ENCODE measurements around the gene TBC1D10B.

The TBC1D10B gene

DNA sequence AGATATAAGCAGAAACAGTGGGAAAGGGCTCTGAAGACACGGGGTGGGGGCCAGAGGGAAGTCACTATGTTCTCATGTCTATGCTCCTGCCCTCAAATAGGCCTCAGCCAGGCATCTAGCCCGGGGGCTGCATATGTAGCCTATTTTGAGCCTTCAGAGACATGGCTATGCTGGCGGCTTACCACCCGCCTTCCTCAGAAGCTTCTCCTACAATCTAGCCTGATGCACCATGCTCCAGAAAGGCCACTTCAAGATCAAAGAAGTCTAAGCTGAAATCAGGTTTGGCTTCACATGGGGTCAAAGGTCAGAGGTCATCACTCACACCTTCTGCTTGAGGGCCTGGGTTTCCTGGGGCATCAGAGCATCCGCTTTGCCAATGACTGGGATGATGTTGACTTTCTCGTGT lies 10.5 kb upstream of the TBC1D10B start:
- no peak overlapping the region for H3K4me3 ChIP-seq (ENCODE audit: low read length)
- no peak for DNase-seq (ENCODE audit: low read depth)

DNA sequence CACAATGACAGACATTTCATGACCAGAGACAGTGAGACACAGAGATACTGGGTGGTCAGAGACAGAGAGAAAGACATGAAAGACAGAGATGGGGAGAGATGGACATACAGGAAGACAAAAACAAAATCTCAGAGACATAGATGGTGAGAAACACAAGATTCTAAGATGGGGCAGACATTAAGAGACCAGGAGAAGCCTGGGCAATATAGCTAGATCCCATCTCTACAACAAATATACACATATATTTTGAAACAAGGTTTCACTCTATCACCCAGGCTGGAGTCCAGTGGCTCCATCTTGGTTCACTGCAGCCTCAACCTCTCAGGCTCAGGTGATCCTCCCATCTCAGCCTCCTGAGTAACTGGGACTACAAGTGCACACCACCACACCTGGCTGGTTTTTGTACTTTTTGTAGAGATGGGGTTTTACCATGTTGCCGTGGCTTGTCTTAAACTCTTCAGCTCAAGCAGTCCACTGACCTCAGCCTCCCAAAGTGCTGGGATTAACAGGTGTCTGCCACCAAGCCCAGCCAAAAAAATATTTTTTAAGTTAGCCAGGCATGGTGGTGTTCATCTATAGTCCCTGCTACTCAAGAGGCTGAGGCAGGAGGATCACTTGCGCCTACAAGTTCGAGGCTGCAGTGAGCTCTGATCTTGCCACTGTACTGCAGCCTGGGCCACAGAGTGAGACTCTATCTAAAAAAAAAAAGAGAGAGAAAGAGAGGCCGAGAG lies 9.9 kb upstream of the TBC1D10B start:
- TF ChIP-seq, protein P1, sequence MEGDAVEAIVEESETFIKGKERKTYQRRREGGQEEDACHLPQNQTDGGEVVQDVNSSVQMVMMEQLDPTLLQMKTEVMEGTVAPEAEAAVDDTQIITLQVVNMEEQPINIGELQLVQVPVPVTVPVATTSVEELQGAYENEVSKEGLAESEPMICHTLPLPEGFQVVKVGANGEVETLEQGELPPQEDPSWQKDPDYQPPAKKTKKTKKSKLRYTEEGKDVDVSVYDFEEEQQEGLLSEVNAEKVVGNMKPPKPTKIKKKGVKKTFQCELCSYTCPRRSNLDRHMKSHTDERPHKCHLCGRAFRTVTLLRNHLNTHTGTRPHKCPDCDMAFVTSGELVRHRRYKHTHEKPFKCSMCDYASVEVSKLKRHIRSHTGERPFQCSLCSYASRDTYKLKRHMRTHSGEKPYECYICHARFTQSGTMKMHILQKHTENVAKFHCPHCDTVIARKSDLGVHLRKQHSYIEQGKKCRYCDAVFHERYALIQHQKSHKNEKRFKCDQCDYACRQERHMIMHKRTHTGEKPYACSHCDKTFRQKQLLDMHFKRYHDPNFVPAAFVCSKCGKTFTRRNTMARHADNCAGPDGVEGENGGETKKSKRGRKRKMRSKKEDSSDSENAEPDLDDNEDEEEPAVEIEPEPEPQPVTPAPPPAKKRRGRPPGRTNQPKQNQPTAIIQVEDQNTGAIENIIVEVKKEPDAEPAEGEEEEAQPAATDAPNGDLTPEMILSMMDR (IDR thresholded peaks at IDR 0.05; ENCODE audit: insufficient read depth, low read depth, low read length, missing control alignments) = no peak
- no peak overlapping the region for H3K4me3 ChIP-seq (ENCODE audit: low read length)
- no peak for DNase-seq (ENCODE audit: low read depth)

More for the DNA sequence above, 10.5 kb upstream of the TBC1D10B start:
- TF ChIP-seq, protein P1 (IDR thresholded peaks at IDR 0.05; ENCODE audit: insufficient read depth, low read depth, low read length, missing control alignments) = no peak

DNA sequence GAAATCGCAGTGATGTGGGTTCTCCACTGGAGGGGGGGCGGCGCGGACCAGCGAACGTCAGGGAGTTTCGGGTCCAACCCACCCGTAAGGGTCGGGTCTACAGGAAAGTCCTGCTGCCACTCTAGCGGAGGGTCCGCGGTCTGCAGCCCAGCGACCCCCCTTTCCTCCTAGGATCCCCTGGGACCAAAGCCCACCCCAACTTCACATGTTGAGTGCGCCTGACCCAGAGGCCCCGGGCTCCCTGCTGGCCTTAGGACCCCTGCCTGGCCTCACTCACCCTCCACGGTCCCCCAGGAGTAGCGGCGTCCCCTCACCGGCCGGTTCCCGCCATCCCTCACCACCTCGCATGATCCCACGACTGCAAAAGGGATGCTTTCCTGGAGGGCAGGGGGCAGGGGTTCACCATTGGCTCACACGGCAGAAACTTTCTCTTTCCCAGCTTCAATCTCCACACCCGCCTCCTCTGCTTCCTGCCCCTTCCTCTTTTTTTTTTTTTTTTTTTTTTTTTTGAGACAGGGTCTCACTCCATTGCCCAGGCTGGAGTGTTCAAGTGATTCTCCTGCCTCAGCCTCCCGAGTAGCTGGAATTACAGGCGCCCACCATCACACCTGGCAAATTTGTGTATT lies 9.0 kb upstream of the TBC1D10B start:
- TF ChIP-seq, protein P1 (IDR thresholded peaks at IDR 0.05; ENCODE audit: insufficient read depth, low read depth, low read length, missing control alignments) = no peak
- H3K4me3 ChIP-seq (ENCODE audit: low read length) = peak overlapping the region; percentile 70
- DNase-seq (ENCODE audit: low read depth) = no peak

DNA sequence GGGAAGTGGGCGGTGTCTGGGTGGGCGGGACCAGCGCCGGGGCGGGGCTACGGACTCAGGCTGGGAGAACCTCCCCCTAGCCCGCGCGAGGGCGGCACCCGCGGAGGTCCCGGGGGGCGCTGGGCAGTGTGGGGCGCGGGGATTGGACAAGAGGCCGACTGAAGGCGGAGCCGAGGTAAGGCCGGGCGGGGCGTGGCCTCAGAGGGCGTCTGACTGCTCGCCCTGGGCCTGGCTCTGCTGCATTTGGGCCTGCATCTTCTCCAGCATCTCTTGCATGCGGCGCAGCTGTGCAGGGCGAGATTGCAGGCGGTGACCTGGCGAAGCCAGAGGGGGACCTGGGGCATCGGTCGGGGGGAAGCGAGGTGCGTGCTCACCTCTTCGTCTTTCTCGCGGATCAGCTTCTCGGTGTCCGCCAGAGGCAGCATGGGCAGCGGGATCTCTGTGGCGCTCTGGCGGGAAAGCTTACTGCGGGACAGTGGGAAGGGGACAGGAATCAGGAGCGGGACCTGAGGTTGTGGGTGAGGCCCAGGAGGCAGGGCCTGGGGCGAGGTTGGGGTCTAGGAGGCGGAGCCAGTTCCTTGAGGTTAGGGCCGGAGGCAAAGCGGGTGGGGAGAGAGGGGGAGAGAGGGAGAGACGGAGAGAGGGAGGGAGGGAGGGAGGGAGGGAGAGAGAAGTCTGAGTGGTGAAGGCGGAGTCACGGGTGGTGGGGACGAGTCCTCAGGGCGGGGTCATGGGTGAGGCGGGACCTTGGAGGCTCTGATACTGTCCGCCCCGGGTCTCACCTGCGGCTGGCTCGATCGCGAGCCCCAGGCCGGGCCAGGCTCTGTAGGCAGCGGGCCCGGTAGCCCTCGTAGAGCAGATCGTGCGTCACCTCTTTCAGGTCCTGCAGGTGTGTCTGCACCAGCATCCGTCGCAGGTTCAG lies 8.2 kb upstream of the TBC1D10B start:
- DNase-seq (ENCODE audit: low read depth) = peak; percentile 99
- H3K4me3 ChIP-seq (ENCODE audit: low read length) = peak overlapping the region; percentile 70
- TF ChIP-seq, protein P1 (IDR thresholded peaks at IDR 0.05; ENCODE audit: insufficient read depth, low read depth, low read length, missing control alignments) = peak; percentile 35

DNA sequence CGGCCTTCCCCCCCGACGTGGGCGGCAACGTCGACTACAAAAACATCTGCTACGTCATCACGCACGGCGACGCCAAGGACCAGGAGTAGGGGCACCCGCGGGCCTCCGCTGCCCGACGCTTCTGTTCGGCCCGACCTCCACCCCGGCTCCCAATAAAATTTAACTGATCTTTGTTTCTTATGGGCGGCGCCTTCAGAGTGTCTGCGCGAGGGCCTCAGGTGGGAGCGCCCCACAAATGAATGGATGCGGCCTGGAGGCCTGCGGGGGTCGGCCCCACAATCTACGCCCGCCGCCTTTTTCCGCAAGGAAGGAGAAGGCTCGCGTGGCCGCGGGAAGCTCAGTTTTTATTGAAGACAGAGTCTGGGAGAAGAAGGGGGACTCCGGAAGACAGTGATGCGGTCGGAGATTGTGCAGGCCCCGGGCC lies 7.5 kb upstream of the TBC1D10B start:
- TF ChIP-seq, protein P1 (IDR thresholded peaks at IDR 0.05; ENCODE audit: insufficient read depth, low read depth, low read length, missing control alignments) = no peak
- DNase-seq (ENCODE audit: low read depth) = peak; percentile 78
- peak overlapping the region; percentile 70 for H3K4me3 ChIP-seq (ENCODE audit: low read length)

DNA sequence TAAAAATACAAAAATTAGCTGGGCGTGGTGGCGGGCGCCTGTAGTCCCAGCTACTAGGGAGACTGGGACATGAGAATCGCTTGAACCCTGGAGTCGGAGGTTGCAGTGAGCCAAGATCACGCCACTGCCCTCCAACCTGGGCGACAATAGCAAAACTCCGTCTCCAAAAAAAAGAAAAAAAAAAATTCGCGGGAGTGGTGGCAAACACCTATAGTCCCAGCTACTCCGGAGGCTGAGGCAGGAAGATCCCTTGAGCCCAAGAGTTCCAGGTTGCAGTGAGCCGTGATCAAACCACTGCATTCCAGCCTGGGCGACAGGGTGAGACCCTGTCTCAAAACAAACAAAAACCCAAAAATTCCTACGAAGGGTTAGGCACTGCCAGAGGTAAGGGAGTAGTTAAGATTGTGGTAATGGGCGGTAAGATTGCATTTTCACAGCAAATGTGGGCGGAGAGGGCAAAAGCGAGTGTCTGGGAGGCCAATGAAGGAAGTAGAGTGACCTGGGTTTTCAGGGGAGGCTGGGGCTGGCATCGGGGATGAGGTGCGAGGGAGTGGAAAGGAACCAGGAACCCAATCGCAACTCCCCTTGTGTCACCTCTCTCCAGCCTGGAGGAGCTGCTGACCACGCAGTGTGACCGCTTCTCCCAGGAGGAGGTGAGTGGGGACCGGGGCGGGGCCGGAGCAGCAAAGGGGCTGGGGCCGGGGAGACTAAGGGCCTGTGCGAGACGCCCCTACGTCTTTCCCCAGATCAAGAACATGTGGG lies 6.9 kb upstream of the TBC1D10B start:
- TF ChIP-seq, protein P1 (IDR thresholded peaks at IDR 0.05; ENCODE audit: insufficient read depth, low read depth, low read length, missing control alignments) = no peak
- peak overlapping the region; percentile 70 for H3K4me3 ChIP-seq (ENCODE audit: low read length)
- DNase-seq (ENCODE audit: low read depth) = no peak

All from epithelial cell of esophagus (primary cell).